WTC11 (cell line): ENCODE data around the gene EHD4. TPM values are rescaled to one million over a fixed set of nuclear protein-coding genes. Genes with fewer than 3 reads are reported as not detected.

Experiments used
- ATAC-seq: fragments of 200-7000 bp; cut with Tn5 transposase; 2 replicates; pipeline ENCODE4 v1.10.0; 2021; ENCODE audit warnings: mild to moderate bottlenecking, moderate library complexity
- CTCF ChIA-PET: fragments of 300-600 bp; sonication (Branson Sonifier 250); formaldehyde crosslinking; loops from one replicate; lab custom pipeline; 2021; ENCODE audit warnings: antibody characterized with exemption; lab: Charles Lee
- POLR2A ChIA-PET: fragments of 350-600 bp; sonication (Branson Sonifier 250); formaldehyde crosslinking; loops from one replicate; lab custom pipeline; 2021; ENCODE audit warnings: antibody characterized with exemption; lab: Charles Lee
- DNase-seq: peaks from one replicate; pipeline ENCODE4 v3.0.0; 2021; ENCODE audit warnings: low spot score
- H3K27ac Mint-ChIP-seq: 2 replicates; pipeline ENCODE4 v1.8.0; 2021; ENCODE audit warnings: mixed read lengths
- H3K27me3 Mint-ChIP-seq: 2 replicates; pipeline ENCODE4 v1.8.0; 2021; ENCODE audit warnings: low read depth, mild to moderate bottlenecking, moderate library complexity, mixed read lengths
- H3K36me3 Mint-ChIP-seq: 2 replicates; pipeline ENCODE4 v1.8.0; 2021; ENCODE audit warnings: mixed read lengths
- H3K4me1 Mint-ChIP-seq: 2 replicates; pipeline ENCODE4 v1.8.0; 2022; ENCODE audit warnings: mixed read lengths
- H3K4me3 Mint-ChIP-seq: 2 replicates; pipeline ENCODE4 v1.8.0; 2021; ENCODE audit warnings: mild to moderate bottlenecking, moderate library complexity, mixed read lengths
- H3K9me3 Mint-ChIP-seq: 2 replicates; pipeline ENCODE4 v1.8.0; 2021; ENCODE audit warnings: mixed read lengths
- ATF1 ChIP-seq: sonication (generic); formaldehyde crosslinking; IDR thresholded peaks from 2 replicates; pipeline ENCODE4 v1.8.1; 2023; ENCODE audit warnings: mild to moderate bottlenecking, moderate library complexity, missing genetic modification reagents
- CREB1 ChIP-seq: sonication (generic); formaldehyde crosslinking; IDR thresholded peaks from 2 replicates; pipeline ENCODE4 v1.8.0; 2023; ENCODE audit warnings: mild to moderate bottlenecking, missing genetic modification reagents
- ELF4 ChIP-seq: sonication (generic); formaldehyde crosslinking; IDR thresholded peaks from 2 replicates; pipeline ENCODE4 v1.8.1; 2022; ENCODE audit warnings: low read depth, mild to moderate bottlenecking, moderate library complexity, missing genetic modification reagents
- IRF2 ChIP-seq: sonication (generic); formaldehyde crosslinking; IDR thresholded peaks from 2 replicates; pipeline ENCODE4 v1.8.0; 2022; ENCODE audit warnings: low read depth, missing genetic modification reagents, borderline replicate concordance
- SOX15 ChIP-seq: fragments of 250-450 bp; sonication (Bioruptor Pico); IDR thresholded peaks from 2 replicates; pipeline ENCODE4 v1.9.0; 2021; ENCODE audit warnings: mild to moderate bottlenecking
- SP1 ChIP-seq: sonication (generic); formaldehyde crosslinking; conservative IDR thresholded peaks from 2 replicates; pipeline ENCODE4 v1.8.1; 2022; ENCODE audit warnings: missing genetic modification reagents
- TEAD4 ChIP-seq: sonication (generic); formaldehyde crosslinking; IDR thresholded peaks from 2 replicates; pipeline ENCODE4 v1.8.0; 2022; ENCODE audit warnings: mild to moderate bottlenecking, missing genetic modification reagents
- ZNF263 ChIP-seq: sonication (generic); formaldehyde crosslinking; IDR thresholded peaks from 2 replicates; pipeline ENCODE4 v1.8.1; 2022; ENCODE audit warnings: low read depth, mild to moderate bottlenecking, moderate library complexity, missing genetic modification reagents
- ZNF416 ChIP-seq: fragments of 250-450 bp; sonication (Bioruptor Pico); IDR thresholded peaks from 2 replicates; pipeline ENCODE4 v1.9.0; 2021; ENCODE audit warnings: mild to moderate bottlenecking, inconsistent platforms
- total RNA-seq: library from RNA; stranded (reverse); gene quantifications from 3 replicates; pipeline ENCODE4 v1.2.3, GENCODE V29; 2021
- TF ChIP-seq, protein P1 (sequence below): sonication (generic); formaldehyde crosslinking; IDR thresholded peaks from 2 replicates; pipeline ENCODE4 v1.8.1; 2023; ENCODE audit warnings: mild to moderate bottlenecking, missing genetic modification reagents, borderline replicate concordance
- TF ChIP-seq, protein P2 (sequence below): sonication (generic); formaldehyde crosslinking; IDR thresholded peaks from 2 replicates; pipeline ENCODE4 v1.8.0; 2022; ENCODE audit warnings: missing genetic modification reagents
- TF ChIP-seq, protein P3 (sequence below): sonication (generic); formaldehyde crosslinking; IDR thresholded peaks from 2 replicates; pipeline ENCODE4 v1.8.1; 2023; ENCODE audit warnings: mild to moderate bottlenecking, missing genetic modification reagents, moderate library complexity
- TF ChIP-seq, protein P4 (sequence below): sonication (generic); formaldehyde crosslinking; conservative IDR thresholded peaks from 2 replicates; pipeline ENCODE4 v1.8.1; 2022; ENCODE audit warnings: mild to moderate bottlenecking, missing genetic modification reagents

EHD4 gene
- total RNA-seq, 1 experiment from 2014 or later, result 23.9 TPM

DNA sequence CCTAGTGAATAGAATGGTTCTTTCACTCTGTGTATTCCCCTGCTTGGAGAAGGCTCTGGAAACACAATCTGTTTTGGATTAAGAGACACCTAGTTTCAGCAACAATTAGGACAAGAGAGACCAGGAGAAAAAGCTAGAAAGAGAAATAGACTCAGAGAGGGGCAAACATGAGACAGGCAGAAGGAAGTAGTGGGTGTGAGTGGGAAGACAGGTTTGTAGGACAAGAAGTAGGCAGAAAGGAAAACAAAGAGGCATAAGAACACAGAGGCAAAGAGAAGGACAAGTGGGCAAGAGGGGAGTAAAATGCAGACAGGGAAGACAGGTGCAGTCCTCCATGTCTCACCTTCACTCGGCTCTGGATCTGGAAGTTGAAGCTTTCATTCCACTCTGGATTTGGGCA, 35.0 kb upstream of the EHD4 start (continued):
- TF ChIP-seq, protein P1, sequence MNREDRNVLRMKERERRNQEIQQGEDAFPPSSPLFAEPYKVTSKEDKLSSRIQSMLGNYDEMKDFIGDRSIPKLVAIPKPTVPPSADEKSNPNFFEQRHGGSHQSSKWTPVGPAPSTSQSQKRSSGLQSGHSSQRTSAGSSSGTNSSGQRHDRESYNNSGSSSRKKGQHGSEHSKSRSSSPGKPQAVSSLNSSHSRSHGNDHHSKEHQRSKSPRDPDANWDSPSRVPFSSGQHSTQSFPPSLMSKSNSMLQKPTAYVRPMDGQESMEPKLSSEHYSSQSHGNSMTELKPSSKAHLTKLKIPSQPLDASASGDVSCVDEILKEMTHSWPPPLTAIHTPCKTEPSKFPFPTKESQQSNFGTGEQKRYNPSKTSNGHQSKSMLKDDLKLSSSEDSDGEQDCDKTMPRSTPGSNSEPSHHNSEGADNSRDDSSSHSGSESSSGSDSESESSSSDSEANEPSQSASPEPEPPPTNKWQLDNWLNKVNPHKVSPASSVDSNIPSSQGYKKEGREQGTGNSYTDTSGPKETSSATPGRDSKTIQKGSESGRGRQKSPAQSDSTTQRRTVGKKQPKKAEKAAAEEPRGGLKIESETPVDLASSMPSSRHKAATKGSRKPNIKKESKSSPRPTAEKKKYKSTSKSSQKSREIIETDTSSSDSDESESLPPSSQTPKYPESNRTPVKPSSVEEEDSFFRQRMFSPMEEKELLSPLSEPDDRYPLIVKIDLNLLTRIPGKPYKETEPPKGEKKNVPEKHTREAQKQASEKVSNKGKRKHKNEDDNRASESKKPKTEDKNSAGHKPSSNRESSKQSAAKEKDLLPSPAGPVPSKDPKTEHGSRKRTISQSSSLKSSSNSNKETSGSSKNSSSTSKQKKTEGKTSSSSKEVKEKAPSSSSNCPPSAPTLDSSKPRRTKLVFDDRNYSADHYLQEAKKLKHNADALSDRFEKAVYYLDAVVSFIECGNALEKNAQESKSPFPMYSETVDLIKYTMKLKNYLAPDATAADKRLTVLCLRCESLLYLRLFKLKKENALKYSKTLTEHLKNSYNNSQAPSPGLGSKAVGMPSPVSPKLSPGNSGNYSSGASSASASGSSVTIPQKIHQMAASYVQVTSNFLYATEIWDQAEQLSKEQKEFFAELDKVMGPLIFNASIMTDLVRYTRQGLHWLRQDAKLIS (CRISPR knock-in tag), result no peak
- TF ChIP-seq, all 79 proteins: peak for 0

DNA sequence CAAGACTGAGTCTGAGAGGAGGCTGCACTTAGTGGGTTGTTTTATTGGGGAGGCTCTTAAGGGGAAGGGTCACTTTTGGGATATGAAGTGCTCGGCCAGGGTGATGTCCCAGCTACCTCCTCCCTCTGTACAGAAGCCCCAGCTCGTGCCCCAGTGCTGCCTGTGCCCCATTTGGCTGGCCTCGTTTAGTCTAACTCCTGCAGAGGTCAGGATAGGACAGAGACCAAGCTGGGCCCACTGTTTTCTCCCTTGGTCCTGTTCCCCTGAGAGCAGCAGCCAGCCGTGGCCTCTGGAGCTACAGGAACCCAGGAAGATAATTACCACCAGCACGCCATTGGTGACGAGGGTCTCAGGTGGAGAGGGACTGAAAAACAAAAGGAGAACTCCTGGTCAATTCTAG, 30.0 kb upstream of the EHD4 start:
- CTCF ChIA-PET, result interaction anchor here (0.6 to 1.9 kb wide), 6 partner anchors 12 to 376 kb away, joined by 3 to 7 read pairs (median 4); no protein-coding TSS in a partner anchor
- H3K27me3 Mint-ChIP-seq, result no peaks in the 10 kb centered on the region
- H3K4me1 Mint-ChIP-seq, result no peaks in the 10 kb centered on the region
- no peak overlapping the region for H3K4me3 Mint-ChIP-seq
- ATAC-seq, result no peak
- POLR2A ChIA-PET, result no interaction called here
- H3K27ac Mint-ChIP-seq, result no peak overlapping the region
- TF ChIP-seq, protein P2, sequence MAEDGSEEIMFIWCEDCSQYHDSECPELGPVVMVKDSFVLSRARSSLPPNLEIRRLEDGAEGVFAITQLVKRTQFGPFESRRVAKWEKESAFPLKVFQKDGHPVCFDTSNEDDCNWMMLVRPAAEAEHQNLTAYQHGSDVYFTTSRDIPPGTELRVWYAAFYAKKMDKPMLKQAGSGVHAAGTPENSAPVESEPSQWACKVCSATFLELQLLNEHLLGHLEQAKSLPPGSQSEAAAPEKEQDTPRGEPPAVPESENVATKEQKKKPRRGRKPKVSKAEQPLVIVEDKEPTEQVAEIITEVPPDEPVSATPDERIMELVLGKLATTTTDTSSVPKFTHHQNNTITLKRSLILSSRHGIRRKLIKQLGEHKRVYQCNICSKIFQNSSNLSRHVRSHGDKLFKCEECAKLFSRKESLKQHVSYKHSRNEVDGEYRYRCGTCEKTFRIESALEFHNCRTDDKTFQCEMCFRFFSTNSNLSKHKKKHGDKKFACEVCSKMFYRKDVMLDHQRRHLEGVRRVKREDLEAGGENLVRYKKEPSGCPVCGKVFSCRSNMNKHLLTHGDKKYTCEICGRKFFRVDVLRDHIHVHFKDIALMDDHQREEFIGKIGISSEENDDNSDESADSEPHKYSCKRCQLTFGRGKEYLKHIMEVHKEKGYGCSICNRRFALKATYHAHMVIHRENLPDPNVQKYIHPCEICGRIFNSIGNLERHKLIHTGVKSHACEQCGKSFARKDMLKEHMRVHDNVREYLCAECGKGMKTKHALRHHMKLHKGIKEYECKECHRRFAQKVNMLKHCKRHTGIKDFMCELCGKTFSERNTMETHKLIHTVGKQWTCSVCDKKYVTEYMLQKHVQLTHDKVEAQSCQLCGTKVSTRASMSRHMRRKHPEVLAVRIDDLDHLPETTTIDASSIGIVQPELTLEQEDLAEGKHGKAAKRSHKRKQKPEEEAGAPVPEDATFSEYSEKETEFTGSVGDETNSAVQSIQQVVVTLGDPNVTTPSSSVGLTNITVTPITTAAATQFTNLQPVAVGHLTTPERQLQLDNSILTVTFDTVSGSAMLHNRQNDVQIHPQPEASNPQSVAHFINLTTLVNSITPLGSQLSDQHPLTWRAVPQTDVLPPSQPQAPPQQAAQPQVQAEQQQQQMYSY (CRISPR knock-in tag), result no peak
- TF ChIP-seq TEAD4 (CRISPR knock-in tag), result no peak
- no peak for TF ChIP-seq ZNF263 (CRISPR knock-in tag)
- no peak for TF ChIP-seq ATF1
- no peak for TF ChIP-seq ELF4 (CRISPR knock-in tag)
- TF ChIP-seq SOX15 (CRISPR knock-in tag), result no peak
- TF ChIP-seq SP1 (CRISPR knock-in tag), result no peak
- TF ChIP-seq, protein P3, sequence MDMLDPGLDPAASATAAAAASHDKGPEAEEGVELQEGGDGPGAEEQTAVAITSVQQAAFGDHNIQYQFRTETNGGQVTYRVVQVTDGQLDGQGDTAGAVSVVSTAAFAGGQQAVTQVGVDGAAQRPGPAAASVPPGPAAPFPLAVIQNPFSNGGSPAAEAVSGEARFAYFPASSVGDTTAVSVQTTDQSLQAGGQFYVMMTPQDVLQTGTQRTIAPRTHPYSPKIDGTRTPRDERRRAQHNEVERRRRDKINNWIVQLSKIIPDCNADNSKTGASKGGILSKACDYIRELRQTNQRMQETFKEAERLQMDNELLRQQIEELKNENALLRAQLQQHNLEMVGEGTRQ (CRISPR knock-in tag), result no peak
- TF ChIP-seq, protein P4, sequence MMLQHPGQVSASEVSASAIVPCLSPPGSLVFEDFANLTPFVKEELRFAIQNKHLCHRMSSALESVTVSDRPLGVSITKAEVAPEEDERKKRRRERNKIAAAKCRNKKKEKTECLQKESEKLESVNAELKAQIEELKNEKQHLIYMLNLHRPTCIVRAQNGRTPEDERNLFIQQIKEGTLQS (CRISPR knock-in tag), result no peak
- TF ChIP-seq ZNF416 (CRISPR knock-in tag), result no peak
- no peaks in the 10 kb centered on the region for H3K9me3 Mint-ChIP-seq
- H3K36me3 Mint-ChIP-seq, result no peaks in the 10 kb centered on the region
- DNase-seq, result no peak

DNA sequence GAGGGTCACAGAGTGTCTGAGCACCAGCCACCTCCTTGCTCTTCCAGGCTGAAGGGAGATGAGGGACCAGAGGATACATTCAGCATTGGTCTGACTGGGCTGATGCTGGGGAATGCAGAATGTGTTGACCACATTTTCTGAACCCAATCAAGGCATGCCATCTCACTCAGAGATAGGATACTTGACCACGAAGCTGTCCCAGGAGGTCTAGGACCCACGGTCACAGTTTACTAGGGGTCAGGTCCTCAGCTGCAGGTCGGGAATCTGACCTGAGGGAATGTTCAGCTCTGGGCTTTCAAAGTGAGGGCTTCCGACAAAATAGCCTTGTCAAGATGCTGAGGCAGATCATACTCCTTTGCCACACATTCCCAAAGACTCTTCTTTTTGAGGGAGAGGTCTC, 28.9 kb upstream of the EHD4 start:
- Mint-ChIP-seq H3K4me1 (no peaks in the 10 kb centered on the region), H3K9me3 (no peaks in the 10 kb centered on the region), H3K27me3 (no peaks in the 10 kb centered on the region; the same call in 1 of the 2 replicates), H3K36me3 (no peaks in the 10 kb centered on the region), H3K27ac (no peak overlapping the region), H3K4me3 (no peak overlapping the region)
- ChIA-PET POLR2A (no interaction called here), CTCF (interaction anchor here (1.1 to 1.4 kb wide), 2 partner anchors 11 to 54 kb away, joined by 4 to 7 read pairs; no protein-coding TSS in a partner anchor)
- no peak for TF ChIP-seq IRF2
- TF ChIP-seq CREB1 (CRISPR knock-in tag), result no peak
- TF ChIP-seq ATF1, result no peak
- DNase-seq (no peak), ATAC-seq (no peak)
